Ishikawa (cell line): Measurements from ENCODE around the gene TMEM219.

Source experiments
- CEBPB ChIP-seq: IDR thresholded peaks from 2 replicates; pipeline ENCODE4 v1.6.1; 2012
- CREB1 ChIP-seq: IDR thresholded peaks from 2 replicates; pipeline ENCODE4 v1.6.1; 2012; ENCODE audit warnings: low read depth
- EGR1 ChIP-seq: IDR thresholded peaks from 2 replicates; pipeline ENCODE4 v1.6.1; 2012
- EP300 ChIP-seq: IDR thresholded peaks from 2 replicates; pipeline ENCODE4 v1.6.1; 2012; ENCODE audit warnings: borderline replicate concordance
- FOXM1 ChIP-seq: IDR thresholded peaks from 2 replicates; pipeline ENCODE4 v1.6.1; 2012; ENCODE audit warnings: low read depth, borderline replicate concordance
- RAD21 ChIP-seq: IDR thresholded peaks from 2 replicates; pipeline ENCODE4 v1.6.1; 2012; ENCODE audit warnings: low read depth
- TAF1 ChIP-seq: IDR thresholded peaks from 2 replicates; pipeline ENCODE4 v1.6.1; 2012; ENCODE audit warnings: low read depth, mild to moderate bottlenecking
- TCF12 ChIP-seq: IDR thresholded peaks from 2 replicates; pipeline ENCODE4 v1.6.1; 2012; ENCODE audit warnings: low read depth
- TEAD4 ChIP-seq: IDR thresholded peaks from 2 replicates; pipeline ENCODE4 v1.6.1; 2012
- YY1 ChIP-seq: IDR thresholded peaks from 2 replicates; pipeline ENCODE4 v1.6.1; 2012; ENCODE audit warnings: low read depth
- ZBTB7A ChIP-seq: IDR thresholded peaks from 2 replicates; pipeline ENCODE4 v1.6.1; 2012; ENCODE audit warnings: low read depth
- TF ChIP-seq, protein P1 (sequence below): IDR thresholded peaks from 2 replicates; pipeline ENCODE4 v1.6.1; 2012
- TF ChIP-seq, protein P2 (sequence below): IDR thresholded peaks from 2 replicates; pipeline ENCODE4 v1.6.1; 2012; ENCODE audit warnings: low read depth, mild to moderate bottlenecking

DNA sequence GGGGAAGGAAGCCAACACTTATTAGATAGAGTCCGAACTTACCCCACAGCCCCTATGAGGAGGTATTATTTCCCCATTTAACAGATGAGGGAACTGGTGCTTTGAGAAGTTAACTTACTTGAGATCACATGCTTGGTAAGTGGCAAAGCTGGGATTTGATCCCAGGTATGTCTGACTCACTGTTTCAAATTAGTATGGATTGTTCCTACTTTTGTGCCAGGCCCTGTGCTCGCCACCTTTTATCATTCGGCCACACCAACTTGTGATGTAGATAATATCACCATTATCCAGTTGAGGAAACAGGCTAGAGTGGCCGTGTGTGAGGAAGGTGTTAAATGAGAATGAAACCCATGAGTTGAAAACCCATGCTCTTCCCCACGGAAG, 22.9 kb downstream of the TMEM219 start:
- no peak for TF ChIP-seq FOXM1
- no peak for TF ChIP-seq TEAD4
- TF ChIP-seq, protein P1, sequence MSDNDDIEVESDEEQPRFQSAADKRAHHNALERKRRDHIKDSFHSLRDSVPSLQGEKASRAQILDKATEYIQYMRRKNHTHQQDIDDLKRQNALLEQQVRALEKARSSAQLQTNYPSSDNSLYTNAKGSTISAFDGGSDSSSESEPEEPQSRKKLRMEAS, result no peak
- TF ChIP-seq, protein P2, sequence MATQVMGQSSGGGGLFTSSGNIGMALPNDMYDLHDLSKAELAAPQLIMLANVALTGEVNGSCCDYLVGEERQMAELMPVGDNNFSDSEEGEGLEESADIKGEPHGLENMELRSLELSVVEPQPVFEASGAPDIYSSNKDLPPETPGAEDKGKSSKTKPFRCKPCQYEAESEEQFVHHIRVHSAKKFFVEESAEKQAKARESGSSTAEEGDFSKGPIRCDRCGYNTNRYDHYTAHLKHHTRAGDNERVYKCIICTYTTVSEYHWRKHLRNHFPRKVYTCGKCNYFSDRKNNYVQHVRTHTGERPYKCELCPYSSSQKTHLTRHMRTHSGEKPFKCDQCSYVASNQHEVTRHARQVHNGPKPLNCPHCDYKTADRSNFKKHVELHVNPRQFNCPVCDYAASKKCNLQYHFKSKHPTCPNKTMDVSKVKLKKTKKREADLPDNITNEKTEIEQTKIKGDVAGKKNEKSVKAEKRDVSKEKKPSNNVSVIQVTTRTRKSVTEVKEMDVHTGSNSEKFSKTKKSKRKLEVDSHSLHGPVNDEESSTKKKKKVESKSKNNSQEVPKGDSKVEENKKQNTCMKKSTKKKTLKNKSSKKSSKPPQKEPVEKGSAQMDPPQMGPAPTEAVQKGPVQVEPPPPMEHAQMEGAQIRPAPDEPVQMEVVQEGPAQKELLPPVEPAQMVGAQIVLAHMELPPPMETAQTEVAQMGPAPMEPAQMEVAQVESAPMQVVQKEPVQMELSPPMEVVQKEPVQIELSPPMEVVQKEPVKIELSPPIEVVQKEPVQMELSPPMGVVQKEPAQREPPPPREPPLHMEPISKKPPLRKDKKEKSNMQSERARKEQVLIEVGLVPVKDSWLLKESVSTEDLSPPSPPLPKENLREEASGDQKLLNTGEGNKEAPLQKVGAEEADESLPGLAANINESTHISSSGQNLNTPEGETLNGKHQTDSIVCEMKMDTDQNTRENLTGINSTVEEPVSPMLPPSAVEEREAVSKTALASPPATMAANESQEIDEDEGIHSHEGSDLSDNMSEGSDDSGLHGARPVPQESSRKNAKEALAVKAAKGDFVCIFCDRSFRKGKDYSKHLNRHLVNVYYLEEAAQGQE, result no peak
- no peak for TF ChIP-seq YY1
- TF ChIP-seq EP300, result no peak
- TF ChIP-seq EGR1, result no peak
- TF ChIP-seq RAD21, result no peak
- no peak for TF ChIP-seq TCF12
- no peak for TF ChIP-seq TAF1
- no peak for TF ChIP-seq CREB1
- no peak for TF ChIP-seq CEBPB
- no peak for TF ChIP-seq ZBTB7A
